HG03571 (cell line): Measurements from ENCODE around the gene THBD.
"Not testable (repeated sequence)": the region's sequence is repeated elsewhere in the genome, so short reads cannot be mapped to it uniquely, and the experiment has no call there.

ENCODE experiments used
- ATAC-seq: cut with Tn5 transposase; IDR thresholded peaks from one replicate; pipeline ENCODE4 v1.9.1; 2021; ENCODE audit not compliant: unreplicated experiment

THBD gene

GRCh38 chr20:23039136-23039875 lies 10.2 kb downstream of the THBD start:
- no peak for ATAC-seq

GRCh38 chr20:23037017-23037481 lies 12.4 kb downstream of the THBD start:
- ATAC-seq, result no peak

- no peak for ATAC-seq
Measured at GRCh38 chr20:23036371-23036770, 13.1 kb downstream of the THBD start.

DNA sequence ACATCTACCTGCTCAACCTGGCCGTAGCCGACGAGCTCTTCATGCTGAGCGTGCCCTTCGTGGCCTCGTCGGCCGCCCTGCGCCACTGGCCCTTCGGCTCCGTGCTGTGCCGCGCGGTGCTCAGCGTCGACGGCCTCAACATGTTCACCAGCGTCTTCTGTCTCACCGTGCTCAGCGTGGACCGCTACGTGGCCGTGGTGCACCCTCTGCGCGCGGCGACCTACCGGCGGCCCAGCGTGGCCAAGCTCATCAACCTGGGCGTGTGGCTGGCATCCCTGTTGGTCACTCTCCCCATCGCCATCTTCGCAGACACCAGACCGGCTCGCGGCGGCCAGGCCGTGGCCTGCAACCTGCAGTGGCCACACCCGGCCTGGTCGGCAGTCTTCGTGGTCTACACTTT lies 13.7 kb downstream of the THBD start:
- ATAC-seq, result no peak

GRCh38 chr20:23034721-23035671 lies 14.5 kb downstream of the THBD start, which contains the start of gene SSTR4:
TSS of gene SSTR4 (plus strand) at chr20:23035312. CDS start at chr20:23035484, 172 bp downstream.
- no peak for ATAC-seq

DNA sequence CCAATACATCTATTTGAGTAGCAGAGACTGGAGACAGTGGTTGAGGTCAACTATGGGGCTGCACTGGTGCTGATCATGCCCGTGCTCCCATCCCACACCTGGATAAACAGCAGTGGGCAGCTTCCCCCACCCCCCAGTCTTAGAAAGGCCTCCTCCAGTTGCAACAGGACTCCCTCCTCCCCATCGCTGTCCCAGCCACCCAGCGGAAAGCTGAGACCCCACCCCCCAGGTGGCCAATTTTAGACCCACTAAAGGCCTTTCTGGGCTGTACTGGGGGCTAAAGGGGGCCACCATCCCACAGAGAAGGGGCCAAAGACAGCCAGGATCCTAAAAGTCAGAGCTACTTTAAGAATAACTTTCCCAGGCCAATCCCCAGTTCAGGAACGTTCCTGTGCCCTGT lies 15.6 kb downstream of the THBD start:
- ATAC-seq, result no peak

DNA sequence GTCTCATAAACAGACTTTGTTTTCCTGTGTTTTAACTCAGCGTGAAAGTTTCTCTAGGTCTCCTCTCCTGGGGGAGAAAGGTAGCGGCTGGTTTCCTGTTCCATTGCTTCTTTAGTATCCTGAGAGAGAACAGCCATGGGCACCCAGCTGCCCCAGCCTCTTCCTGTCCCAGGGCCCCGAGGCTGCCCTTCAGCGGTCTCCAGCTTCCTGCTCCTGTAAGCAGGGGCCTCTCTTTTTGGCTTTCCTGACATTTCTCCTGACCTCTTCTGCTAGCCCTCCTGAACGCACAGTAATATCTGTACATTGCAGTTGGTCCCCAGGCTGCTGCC lies 16.8 kb downstream of the THBD start:
- no peak for ATAC-seq

DNA sequence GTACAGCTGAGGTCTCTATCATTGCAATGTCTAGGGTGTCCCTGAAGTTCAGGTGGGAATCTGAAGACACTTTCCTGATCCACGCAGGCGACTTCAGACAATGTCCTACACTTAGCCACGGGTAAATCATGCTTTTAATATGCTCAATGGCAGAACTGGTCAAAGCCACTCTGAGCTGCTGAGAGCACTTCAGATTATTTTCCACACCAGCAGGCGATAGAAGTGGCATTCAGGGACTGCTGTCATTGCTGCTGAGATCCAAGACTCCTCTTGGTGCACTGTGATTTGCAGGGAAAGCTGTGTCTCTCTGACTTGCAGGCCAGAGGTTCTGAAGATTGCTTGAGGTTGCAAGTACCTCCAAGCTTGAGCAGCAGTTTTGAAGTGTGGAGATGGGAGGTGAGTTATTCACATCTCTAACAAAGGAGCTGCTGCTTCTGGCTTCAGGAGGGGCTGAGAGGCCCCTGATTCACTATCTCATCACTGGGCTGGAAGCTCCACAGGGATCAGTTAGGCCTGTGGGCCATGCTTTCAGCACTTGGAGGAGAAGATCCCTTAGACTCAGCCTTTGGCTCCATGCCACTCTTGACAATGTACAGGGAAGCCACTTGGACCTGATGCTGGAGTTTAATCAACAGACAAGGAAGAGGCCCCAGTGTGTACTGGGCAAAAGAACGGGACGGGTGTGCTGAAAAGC lies 17.3 kb downstream of the THBD start:
- no peak for ATAC-seq

DNA sequence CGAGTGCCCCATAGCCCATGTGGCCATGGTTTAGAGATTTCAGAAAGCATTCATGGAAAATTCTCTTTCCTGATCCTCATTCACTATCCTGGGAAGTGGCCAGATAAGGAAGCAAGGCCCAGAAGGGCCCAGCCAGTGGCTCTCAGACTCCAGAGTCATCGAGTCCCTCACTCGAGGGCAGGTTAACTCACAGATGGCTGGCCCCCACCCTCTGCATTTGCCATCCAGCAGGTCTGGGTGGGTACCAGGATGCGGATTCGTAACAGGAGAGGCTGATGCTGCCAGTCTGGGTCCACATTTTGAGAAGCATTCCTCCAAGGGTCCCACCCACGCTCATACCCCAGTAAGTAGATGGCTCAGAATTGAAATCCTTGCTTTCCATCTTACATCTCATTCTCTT lies 18.1 kb downstream of the THBD start:
- ATAC-seq, result no peak

- no peak for ATAC-seq
Measured at GRCh38 chr20:23029324-23029723, 20.1 kb downstream of the THBD start.

GRCh38 chr20:23028392-23028791 lies 21.1 kb downstream of the THBD start:
- no peak for ATAC-seq

DNA sequence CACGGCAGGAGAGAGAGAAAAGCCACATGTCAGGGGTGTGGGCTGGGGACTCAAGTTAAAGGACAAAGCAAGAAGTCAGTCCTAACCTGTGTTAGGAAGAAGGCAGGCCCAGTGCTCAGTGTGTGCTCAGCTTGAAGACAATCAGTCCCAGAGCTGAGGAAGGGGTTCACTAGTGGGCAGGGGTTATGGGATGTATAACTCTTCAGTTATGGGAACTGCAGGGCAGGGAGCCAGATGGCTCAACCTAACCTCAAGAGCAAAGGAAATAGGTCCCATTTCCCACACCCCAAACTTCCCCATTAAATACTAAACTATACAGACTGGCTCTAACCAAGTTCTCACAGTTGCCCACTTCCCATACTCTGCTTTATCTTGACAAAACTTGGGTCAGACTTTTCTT lies 21.8 kb downstream of the THBD start:
- no peak for ATAC-seq

GRCh38 chr20:23025503-23025902 lies 24.0 kb downstream of the THBD start:
- not testable (repeated sequence) for ATAC-seq

DNA sequence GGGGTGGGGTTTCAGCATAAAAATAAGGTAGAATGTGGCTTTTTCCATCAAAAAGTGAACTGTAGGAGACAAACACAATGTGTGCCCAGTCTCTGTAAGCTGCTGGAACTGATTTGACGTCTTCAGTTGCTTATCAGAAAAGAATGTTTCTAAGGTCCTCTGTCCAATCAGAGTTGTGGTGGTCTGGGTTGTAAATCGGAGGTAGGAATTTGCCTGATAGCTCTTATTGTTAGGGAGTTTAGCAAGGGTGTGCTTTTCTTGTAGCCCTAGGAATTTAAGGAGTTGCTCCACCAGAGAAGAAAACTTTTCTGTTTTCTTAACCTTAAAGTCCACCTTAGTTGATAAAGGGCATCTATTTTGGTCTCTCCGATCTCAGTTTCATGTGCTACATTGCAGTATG lies 24.8 kb downstream of the THBD start:
- ATAC-seq, result no peak

DNA sequence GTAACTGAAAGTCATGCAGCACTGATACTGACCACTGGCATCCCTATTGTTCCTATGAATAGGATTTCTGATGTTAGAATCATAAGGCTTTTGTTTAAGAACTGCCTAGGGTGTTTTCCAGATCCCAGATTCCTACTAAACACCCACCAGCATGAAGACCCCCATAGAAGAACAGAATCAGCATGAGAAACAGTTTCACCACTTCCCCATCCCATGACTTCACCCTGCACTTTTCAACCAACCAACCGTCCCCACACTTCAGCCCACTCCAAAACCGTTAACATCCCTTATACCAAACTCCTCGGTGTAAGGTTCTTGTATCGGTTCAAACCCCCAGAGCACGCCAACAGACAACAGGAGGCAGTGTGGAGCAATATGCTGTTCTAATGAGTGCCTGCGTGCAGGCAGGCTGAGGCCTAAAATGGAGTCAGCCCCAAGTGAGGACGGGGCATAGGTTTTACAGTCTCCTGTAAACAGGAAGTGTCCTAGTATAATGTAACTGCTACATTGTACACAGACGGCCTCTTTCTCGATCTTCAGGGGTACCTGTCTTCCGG lies 25.8 kb downstream of the THBD start:
- ATAC-seq, result no peak

GRCh38 chr20:23022849-23023248 lies 26.6 kb downstream of the THBD start:
- ATAC-seq, result no peak

- no peak for ATAC-seq
Measured at GRCh38 chr20:23021951-23022350, 27.5 kb downstream of the THBD start.

DNA sequence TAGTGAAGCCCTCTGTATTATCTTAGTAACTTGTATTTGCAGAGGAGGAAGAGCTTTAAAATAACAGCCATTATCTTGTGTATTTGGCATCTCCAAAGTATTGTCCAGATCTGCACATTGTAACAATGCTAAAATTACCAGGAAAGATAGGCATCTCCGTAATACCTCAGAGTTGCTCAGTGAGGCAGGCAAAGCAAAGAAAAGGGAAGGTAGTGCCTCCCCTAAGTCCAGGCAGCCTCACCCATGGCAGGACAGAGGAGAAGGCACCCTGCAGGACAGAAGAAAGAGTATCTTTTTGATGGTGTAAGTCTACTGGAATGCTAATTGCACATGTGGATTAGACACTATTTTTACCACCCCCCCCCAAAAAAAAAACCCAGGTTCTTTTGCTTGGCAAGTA lies 27.9 kb downstream of the THBD start:
- ATAC-seq, result no peak

- ATAC-seq, result no peak
Measured at GRCh38 chr20:23020230-23021018, 29.0 kb downstream of the THBD start.

DNA sequence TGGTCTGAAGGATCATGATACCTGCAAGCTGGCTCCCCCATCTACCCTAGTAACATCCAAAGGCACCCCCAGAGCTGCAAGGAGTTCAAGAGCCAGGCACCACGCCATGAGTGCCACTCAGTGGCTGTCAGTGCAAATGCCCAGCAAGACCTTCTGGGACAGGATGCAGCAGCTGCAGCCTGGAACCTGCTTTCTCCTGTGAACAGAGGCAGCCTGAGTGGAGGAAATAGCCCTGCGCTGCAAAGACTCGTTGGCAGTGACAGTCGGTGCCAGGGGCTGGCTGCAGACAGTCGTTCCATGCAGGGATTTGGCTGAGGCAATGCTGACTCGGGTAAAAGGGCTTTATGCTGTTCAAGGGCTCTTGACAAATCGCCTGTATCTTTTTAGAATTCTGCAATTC lies 30.1 kb downstream of the THBD start:
- ATAC-seq, result no peak
